Right renal cortex interstitium (tissue), 3 donors: ENCODE data around the gene KLHL21. TPM values are rescaled to one million over a fixed set of nuclear protein-coding genes. Genes with fewer than 3 reads are reported as not detected.
A peak's percentile ranks its signal among the peaks of the same experiment; 100 is the strongest.
"Not testable (repeated sequence)": the region's sequence is repeated elsewhere in the genome, so short reads cannot be mapped to it uniquely, and the experiment has no call there.

Experiments
- DNase-seq, 3 donors: peaks; one replicate each; pipeline ENCODE4 v3.0.0-alpha.2; 2013; ENCODE audit warnings: low read depth in 3 of 3, low spot score in 2 of 3
- polyA plus RNA-seq, 3 donors: library from polyadenylated mRNA; unstranded; fragments of 120-200 nt; gene quantifications; one replicate each; pipeline ENCODE4 v1.2.1, GENCODE V29; 2013; ENCODE audit not compliant: insufficient read length in 3 of 3

Gene KLHL21
- polyA plus RNA-seq, 3 donors, result 12.3 to 14.5 (median 13.2) TPM

GRCh38 chr1:6585081-6585722 lies 17.5 kb downstream of the KLHL21 start:
- DNase-seq, result no peak

GRCh38 chr1:6584126-6585080 lies 18.3 kb downstream of the KLHL21 start:
- DNase-seq, result no peak

GRCh38 chr1:6582370-6582769 lies 20.3 kb downstream of the KLHL21 start:
- no peak for DNase-seq

GRCh38 chr1:6581561-6582305 lies 20.9 kb downstream of the KLHL21 start:
- no peak for DNase-seq

GRCh38 chr1:6580593-6581409 lies 21.9 kb downstream of the KLHL21 start:
- DNase-seq, result no peak

- no peak for DNase-seq
These were observed 22.5 kb downstream of the KLHL21 start for GRCh38 chr1:6580119-6580592.

- peak; percentile 94 to 98 (median 97) for DNase-seq
These were observed 23.1 kb downstream of the KLHL21 start, which contains the start of gene ZBTB48 for GRCh38 chr1:6579374-6580118. Gene ZBTB48 (plus strand): TSS chr1:6579994. CDS start chr1:6580610, 616 bp downstream.

- no peak for DNase-seq
These were observed 23.9 kb downstream of the KLHL21 start for GRCh38 chr1:6578624-6579373.

- no peak for DNase-seq
These were observed 24.7 kb downstream of the KLHL21 start for GRCh38 chr1:6577831-6578525.

- no peak for DNase-seq
These were observed 27.9 kb downstream of the KLHL21 start for GRCh38 chr1:6574818-6575217.

- no peak for DNase-seq
These were observed 28.5 kb downstream of the KLHL21 start for GRCh38 chr1:6574025-6574620.

- no peak for DNase-seq
These were observed 29.9 kb downstream of the KLHL21 start for GRCh38 chr1:6572653-6573383.

GRCh38 chr1:6570987-6571386 lies 31.7 kb downstream of the KLHL21 start:
- DNase-seq, result no peak

GRCh38 chr1:6570100-6570499 lies 32.6 kb downstream of the KLHL21 start:
- DNase-seq, result no peak

- DNase-seq, result no peak
These were observed 33.6 kb downstream of the KLHL21 start for GRCh38 chr1:6569033-6569432.

GRCh38 chr1:6560267-6560666 lies 42.4 kb downstream of the KLHL21 start:
- no peak for DNase-seq

- not testable (repeated sequence) for DNase-seq
These were observed 43.5 kb downstream of the KLHL21 start for GRCh38 chr1:6559161-6559560.
